Measurements from ENCODE around the gene RGS16.

Gene RGS16

DNA sequence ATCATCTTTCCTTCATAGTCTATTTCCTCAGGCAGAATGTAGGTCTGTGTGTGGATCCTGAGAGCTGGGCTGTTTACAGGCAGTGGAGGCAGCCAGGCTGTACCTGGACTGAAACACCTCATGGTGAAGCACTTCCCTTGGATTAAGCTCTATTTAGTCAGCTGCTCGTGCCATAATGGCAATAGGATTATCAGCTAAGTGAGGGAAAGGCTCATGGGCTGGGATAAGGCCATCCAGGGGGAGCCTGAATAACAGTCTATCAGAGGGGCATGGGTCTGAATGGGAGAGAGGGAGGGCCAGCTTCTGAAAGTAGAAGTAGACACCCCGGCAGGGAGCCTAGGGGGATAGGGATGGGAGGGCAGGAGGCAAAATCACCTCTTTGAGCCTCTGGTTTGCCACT, 23.5 kb downstream of the RGS16 start:
- no peak for DNase-seq (ENCODE audit: low read depth in 2 of 2)

DNA sequence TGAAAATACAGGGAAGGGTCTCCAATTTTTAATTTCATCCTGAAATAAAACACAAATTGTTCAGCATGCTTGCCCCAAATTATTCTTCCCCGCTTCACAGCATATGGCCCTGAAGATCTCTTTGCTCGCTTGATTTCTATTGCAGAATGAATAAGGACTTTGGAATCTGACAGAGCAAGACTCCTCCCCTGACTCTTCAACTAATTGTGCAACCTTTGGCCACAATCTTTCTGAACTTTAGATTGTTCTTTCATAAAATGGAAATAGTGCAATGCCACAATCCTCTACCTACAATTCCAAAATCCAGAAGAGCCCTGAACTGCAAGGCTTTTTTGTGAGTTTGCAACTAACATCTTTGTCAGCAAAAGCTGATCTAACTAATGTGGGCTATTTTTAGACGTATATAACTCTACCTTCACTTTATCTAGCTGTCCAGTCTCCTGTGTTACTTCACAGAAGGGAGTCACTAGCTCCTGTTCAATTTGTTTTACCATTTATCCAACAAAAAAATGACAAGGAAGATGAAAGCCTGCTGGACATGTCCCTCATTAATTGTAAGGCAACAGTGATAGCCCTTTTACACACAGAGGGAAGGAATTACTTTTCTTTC, 28.5 kb downstream of the RGS16 start:
- no peak for DNase-seq (ENCODE audit: low read depth in 2 of 2)

GRCh38 chr1:182574156-182574555, 30.0 kb downstream of the RGS16 start:
- DNase-seq (ENCODE audit: low read depth in 2 of 2): no peak

DNA sequence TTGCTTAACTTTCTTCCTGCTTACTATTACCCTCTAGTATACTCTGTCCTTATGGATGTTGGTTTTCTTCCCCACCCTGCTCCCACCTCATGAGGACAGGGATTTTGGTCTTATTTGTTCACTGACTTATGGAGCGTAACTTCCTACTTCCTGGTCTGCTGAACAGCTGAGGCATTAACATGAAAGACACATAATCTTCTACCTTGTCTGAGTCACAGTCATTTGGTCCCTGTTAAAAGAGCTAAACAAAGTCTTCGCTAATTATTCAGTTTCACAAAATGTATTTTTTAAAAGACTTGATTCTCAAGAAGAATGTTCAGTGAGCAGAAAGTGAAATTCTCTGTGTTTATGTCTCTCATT, 33.6 kb downstream of the RGS16 start:
- no peak for DNase-seq (ENCODE audit: low read depth in 2 of 2)

DNA sequence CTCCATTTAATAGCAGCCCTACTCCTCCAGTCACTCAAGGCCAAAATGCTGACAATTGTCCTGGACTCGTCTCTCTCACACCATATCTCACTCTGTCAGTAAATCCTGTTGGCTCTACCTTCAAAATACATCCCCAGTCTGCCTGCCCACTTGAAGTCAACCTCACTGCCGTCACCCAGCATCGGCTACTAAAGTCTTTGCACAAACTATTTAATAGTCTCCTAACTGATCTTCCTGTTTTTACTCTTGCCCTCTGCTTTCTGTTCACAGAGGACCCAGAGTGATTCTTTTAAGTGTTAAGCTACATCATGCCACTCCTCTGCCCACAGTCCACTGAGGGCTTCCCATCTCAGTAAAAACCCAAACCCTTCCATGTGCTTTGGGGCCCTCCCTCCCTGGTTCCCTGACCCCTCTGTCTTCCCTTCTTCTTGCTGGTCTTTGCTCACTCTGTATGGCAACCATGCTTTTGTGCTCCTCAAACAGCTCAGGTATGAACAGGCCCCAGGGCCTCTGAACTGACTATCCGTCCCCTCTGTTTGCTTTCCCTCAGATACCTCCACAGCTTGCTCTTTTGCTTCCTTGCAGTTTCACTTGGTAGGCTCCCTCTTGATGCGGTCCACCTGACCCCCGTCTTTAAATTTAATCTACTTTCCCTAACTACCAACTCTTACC, 34.1 kb downstream of the RGS16 start:
- no peak for DNase-seq (ENCODE audit: low read depth in 2 of 2)

DNA sequence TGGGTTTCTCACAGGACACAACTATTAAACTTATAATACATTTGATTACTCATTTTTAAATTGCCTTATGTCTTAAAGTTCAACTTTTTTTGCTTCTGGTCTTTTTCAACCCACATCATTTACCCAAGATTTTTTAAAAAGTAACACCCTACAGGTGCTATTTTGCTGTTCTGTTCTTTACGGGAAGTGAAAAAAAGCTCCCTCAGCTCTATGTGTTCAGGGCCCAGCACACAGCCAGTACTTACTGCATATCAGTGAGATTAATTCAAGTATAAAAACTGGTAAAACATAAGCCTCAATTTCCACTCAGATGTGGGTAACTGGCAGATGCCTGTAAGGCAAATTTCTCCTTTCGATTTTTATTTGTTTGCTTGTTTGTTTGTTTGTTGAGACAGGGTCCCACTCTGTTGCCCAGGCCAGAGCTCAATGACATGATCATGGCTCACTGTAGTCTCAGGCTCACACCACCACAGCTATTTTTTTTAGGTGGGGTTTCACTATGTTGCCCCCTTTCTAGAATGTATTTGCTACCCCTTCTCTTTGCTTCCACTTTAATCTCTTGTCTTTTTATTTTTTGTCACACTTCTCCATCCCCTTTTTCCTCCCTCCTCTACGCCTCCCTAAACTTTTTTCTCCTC, 35.4 kb downstream of the RGS16 start:
- DNase-seq (ENCODE audit: low read depth in 2 of 2): no peak

DNA sequence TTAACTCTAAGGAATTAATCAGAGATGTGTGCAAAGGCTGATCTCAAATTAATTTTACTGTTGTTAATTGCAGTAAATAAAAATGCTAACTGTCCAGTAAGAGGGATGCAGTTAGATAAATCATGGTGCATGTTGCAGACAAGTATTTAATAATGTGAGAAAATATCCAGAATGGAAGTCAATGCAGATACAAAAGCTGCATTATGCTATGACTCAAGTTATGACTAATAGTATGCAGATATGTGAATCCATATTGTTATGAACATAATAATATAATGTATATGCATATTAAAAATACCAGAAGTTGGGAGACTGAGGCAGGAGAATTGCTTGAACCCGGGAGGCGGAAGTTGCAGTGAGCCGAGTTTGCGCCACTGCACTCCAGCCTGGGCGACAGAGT, 36.6 kb downstream of the RGS16 start:
- DNase-seq (ENCODE audit: low read depth in 2 of 2): no peak

- DNase-seq (ENCODE audit: low read depth in 2 of 2): no peak
Measured at GRCh38 chr1:182565537-182565936, 38.7 kb downstream of the RGS16 start.

DNA sequence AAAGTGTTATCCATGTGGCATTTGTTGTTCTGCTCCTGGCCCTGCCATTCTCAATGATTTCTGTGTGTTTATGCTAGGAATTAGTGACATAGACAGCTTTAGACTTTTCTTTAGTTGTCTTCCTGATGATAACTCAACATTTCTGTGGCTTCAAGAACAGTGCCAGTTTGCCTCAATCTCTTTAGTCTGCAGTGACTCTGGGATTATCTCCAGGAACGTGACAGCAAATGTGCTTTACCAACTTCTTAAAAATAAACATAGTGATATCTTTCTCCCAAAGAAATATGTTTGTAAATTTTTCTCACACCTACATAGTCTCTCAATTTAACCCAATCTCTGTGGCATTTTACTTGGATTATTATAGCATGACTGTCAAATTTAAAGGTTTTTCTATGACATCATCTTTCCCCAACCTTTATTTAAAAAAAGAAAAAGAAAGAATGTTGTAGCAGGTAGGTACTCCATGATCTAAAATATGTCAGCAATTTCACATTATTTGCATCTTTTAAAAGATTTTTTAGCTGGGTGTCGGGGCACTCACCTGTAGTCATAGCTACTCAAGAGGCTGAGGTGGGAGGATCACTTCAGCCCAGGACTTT, 39.7 kb downstream of the RGS16 start:
- no peak for DNase-seq (ENCODE audit: low read depth in 2 of 2)

GRCh38 chr1:182563095-182563494, 41.1 kb downstream of the RGS16 start:
- no peak for DNase-seq (ENCODE audit: low read depth in 2 of 2)

GRCh38 chr1:182561456-182561855, 42.7 kb downstream of the RGS16 start:
- no peak for DNase-seq (ENCODE audit: low read depth in 2 of 2)

DNA sequence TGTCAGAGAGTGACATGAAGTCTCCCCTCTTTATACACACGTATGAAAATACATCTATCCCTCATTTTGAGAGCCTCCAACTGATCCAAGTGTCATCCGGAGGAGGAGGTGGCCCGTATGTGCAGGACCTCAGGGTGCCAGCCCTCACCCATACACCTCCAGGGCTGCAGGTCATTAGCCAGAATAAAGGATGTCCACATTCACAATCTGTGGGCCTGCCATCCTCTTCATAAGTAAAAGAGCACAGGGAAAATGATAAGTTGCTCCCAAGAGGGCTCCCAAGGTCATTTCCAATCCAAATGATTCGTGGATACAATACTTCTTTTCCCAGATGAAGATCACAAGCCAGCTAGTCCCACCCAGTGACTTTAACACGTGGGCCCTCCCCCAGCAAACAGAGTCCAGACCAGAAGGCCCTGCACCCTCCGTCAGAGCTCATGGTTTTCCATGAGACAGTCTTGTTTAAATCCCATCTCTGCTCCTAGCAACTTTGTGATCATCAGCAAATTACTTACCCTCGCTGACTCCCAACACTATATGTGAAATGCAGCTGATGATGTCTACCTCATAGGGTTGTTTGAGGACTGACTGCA, 43.7 kb downstream of the RGS16 start:
- no peak for DNase-seq (ENCODE audit: low read depth in 2 of 2)

DNA sequence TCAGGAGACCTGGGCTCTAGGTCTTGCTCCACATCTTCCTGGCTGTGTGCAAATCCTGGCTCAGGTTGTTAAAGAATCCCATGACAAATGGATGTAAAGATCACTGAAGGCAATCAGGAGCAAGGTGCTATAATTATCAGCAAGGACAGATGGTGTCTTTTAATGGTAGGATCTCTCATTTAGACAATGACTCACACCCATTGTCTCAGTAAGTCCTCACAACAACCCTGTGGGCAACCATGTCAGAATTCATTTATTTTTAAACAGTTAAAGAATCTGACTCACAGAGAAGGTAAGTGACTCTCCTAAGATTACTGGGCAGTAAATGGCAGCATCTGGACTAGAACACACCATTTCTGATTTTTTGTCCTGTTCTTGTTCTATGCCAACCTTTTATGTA, 47.9 kb downstream of the RGS16 start:
- no peak for DNase-seq (ENCODE audit: low read depth in 2 of 2)

GRCh38 chr1:182555493-182555892, 48.7 kb downstream of the RGS16 start:
- no peak for DNase-seq (ENCODE audit: low read depth in 2 of 2)

DNA sequence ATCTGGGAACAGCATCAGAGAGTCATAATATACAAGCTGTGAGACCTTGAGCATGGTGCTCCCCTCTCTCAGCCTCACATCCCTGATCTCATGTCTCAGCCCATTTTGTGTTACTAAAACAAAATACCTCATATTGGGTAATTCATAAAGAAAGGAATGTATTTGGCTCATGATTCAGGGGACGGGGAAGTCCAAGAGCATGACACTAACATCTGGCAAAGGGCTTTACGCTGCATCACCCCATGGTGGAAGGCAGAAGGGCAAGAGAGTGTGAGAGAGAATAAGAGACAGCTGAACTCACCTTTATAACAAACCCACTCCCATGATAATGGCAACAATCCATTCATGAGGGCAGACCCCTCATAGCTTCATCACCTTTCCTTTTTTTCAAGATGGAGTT, 51.7 kb downstream of the RGS16 start:
- DNase-seq (ENCODE audit: low read depth in 2 of 2): no peak

- DNase-seq (ENCODE audit: low read depth in 2 of 2): no peak
Measured at GRCh38 chr1:182549811-182550210, 54.4 kb downstream of the RGS16 start.

DNA sequence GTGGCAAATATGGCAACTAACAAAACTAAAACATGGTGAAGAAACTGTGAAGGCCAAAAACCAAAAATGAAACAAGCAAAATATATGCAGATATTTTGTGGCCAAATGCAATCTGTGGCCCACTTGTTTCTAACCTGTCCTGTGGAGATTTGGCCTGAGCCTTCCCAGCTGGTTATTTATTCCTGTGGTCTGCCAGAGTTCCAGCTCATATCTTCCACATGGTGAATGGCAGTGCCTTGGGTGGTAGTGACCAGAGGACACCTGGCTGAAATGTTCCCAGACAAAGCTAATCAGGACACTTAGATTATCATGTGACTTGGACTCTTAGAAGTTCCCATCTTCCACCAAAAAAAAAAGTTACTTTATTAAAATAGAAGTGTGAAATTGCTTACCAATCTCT, 54.8 kb downstream of the RGS16 start:
- no peak for DNase-seq (ENCODE audit: low read depth in 2 of 2)
